Peyer's patch (tissue), 4 donors: Measurements from ENCODE around the gene CCDC9B. TPM values are rescaled to one million over a fixed set of nuclear protein-coding genes. Genes with fewer than 3 reads are reported as not detected.

Source experiments
- DNase-seq, 3 donors: peaks; one replicate each; pipeline ENCODE4 v3.0.0-alpha.2; 2017 to 2019
- H3K27ac ChIP-seq, 4 donors: fragments of 200-600 bp; sonication (generic); one replicate each; pipeline ENCODE4 v1.5.1; 2016 to 2019
- H3K27me3 ChIP-seq, 2 donors: fragments of 200-600 bp; sonication (generic); one replicate each; pipeline ENCODE4 v1.5.1; 2019
- H3K36me3 ChIP-seq, 3 donors: fragments of 200-600 bp; sonication (generic); one replicate each; pipeline ENCODE4 v1.5.1; 2016 to 2019
- H3K4me1 ChIP-seq, 4 donors: fragments of 200-600 bp; sonication (generic); one replicate each; pipeline ENCODE4 v1.5.1; 2016 to 2019
- H3K4me3 ChIP-seq, 4 donors: fragments of 200-600 bp; sonication (generic); 1 replicate in 3 of 4; 2 replicates in 1 of 4; pipeline ENCODE4 v1.5.1; 2016 to 2019; ENCODE audit warnings: mild to moderate bottlenecking in 1 of 4
- H3K9me3 ChIP-seq, 4 donors: fragments of 200-600 bp; sonication (generic); one replicate each; pipeline ENCODE4 v1.5.1; 2016 to 2019; ENCODE audit warnings: mild to moderate bottlenecking in 1 of 4
- POLR2A ChIP-seq, 2 donors: fragments of 450-650 bp; IDR thresholded peaks; one replicate each; pipeline ENCODE4 v1.5.1; 2017; ENCODE audit warnings: antibody characterized with exemption in 2 of 2, mild to moderate bottlenecking in 2 of 2, moderate library complexity in 2 of 2
- total RNA-seq, 4 donors: library from RNA; depleted of rRNA; stranded (reverse); fragments of >200 nt; gene quantifications; one replicate each; pipeline ENCODE4 v1.1.0, GENCODE V29; 2016
- TF ChIP-seq, protein P1 (sequence below), 6 experiments: fragments of 450-650 bp in 4 of 6; fragments of 200-600 bp in 2 of 6; sonication (generic) in 1 of 6; IDR thresholded peaks; one replicate each; pipeline ENCODE4 v1.5.1; 2017 to 2019; ENCODE audit warnings: antibody characterized with exemption in 6 of 6, mild to moderate bottlenecking in 3 of 6, moderate library complexity in 1 of 6

CCDC9B gene
- total RNA-seq, 4 donors from 2014 or later, result 14.4 to 55.6 (median 37.7) TPM

- no peak for DNase-seq
- Histone ChIP-seq H3K4me1 (peaks cover 0 to 26% (median 11%) of the 10 kb centered on the region in 4 donors), H3K27me3 (peaks cover 0 to 30% of the 10 kb centered on the region in 2 donors), H3K27ac (no peak overlapping the region), H3K9me3 (no peaks in the 10 kb centered on the region), H3K36me3 (no peaks in the 10 kb centered on the region), H3K4me3 (no peak overlapping the region)
- TF ChIP-seq, protein P1, sequence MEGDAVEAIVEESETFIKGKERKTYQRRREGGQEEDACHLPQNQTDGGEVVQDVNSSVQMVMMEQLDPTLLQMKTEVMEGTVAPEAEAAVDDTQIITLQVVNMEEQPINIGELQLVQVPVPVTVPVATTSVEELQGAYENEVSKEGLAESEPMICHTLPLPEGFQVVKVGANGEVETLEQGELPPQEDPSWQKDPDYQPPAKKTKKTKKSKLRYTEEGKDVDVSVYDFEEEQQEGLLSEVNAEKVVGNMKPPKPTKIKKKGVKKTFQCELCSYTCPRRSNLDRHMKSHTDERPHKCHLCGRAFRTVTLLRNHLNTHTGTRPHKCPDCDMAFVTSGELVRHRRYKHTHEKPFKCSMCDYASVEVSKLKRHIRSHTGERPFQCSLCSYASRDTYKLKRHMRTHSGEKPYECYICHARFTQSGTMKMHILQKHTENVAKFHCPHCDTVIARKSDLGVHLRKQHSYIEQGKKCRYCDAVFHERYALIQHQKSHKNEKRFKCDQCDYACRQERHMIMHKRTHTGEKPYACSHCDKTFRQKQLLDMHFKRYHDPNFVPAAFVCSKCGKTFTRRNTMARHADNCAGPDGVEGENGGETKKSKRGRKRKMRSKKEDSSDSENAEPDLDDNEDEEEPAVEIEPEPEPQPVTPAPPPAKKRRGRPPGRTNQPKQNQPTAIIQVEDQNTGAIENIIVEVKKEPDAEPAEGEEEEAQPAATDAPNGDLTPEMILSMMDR (IDR thresholded peaks at IDR 0.05), result no peak
- TF ChIP-seq POLR2A (IDR thresholded peaks at IDR 0.05), result no peak
These were observed 55.2 kb downstream of the CCDC9B start for GRCh38 chr15:40285554-40286011.

GRCh38 chr15:40285151-40285550, 55.6 kb downstream of the CCDC9B start:
- no peaks in the 10 kb centered on the region for H3K9me3 ChIP-seq
- no peak for DNase-seq
- no peaks in the 10 kb centered on the region for H3K36me3 ChIP-seq
- H3K27me3 ChIP-seq, result peaks cover 0 to 34% of the 10 kb centered on the region in 2 donors
- H3K27ac ChIP-seq, result no peak overlapping the region
- no peak overlapping the region for H3K4me3 ChIP-seq
- TF ChIP-seq POLR2A (IDR thresholded peaks at IDR 0.05), result no peak
- H3K4me1 ChIP-seq, result peaks cover 0 to 25% (median 12%) of the 10 kb centered on the region in 4 donors

DNA sequence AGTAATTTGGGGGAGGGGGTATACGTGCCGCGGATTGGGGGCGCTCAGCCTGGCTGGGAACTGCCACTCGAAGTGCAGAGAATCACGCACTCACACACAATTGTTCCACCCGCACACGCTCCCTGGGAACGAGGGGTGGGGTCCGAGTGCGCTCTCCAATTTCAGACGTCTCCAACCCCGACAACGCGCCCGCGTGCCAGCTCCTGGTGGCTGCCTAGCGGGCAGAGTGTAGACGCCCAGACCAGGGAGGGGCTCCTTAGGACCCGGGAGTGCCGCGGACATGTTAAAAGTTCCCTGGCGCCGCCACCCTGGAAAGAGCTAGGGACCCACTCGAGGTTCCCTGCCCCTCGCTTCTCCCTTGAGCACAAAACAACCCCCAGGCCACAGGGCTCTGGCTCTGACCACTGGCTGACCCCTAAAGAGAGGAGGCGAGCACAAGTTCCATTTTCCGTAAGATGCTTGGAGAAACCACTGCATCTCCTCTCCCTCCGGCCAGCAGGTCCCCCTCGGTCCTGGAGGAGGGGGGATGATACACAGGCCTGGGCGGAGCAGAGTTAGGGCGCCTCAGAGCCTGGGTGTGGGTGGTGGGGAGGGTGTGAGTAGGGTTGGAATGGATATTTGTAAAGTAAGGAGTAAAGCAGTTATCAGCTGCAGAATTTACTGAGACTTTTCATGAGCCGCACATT, 57.0 kb downstream of the CCDC9B start:
- Histone ChIP-seq H3K9me3 (no peaks in the 10 kb centered on the region), H3K27me3 (peaks cover 0 to 41% of the 10 kb centered on the region in 2 donors), H3K36me3 (no peaks in the 10 kb centered on the region), H3K4me3 (no peak overlapping the region), H3K27ac (no peak overlapping the region), H3K4me1 (peaks cover 0 to 34% (median 15%) of the 10 kb centered on the region in 4 donors)
- DNase-seq, result no peak
- no peak for TF ChIP-seq POLR2A (IDR thresholded peaks at IDR 0.05)
- TF ChIP-seq, protein P1 (IDR thresholded peaks at IDR 0.05), result no peak

- Histone ChIP-seq H3K27me3 (peaks cover 0 to 41% of the 10 kb centered on the region in 2 donors), H3K4me3 (peak within 1 kb of the TSS; percentile 37 to 72 (median 54)), H3K9me3 (no peaks in the 10 kb centered on the region), H3K4me1 (peaks cover 0 to 34% (median 15%) of the 10 kb centered on the region in 4 donors), H3K27ac (peak within 1 kb of the TSS in 1 of 4 donors; percentile 46), H3K36me3 (no peaks in the 10 kb centered on the region)
- TF ChIP-seq, protein P1 (IDR thresholded peaks at IDR 0.05), result no peak
- no peak for TF ChIP-seq POLR2A (IDR thresholded peaks at IDR 0.05)
- peak in 1 of 3 donors; percentile 36 for DNase-seq
These were observed 57.7 kb downstream of the CCDC9B start, which contains the start of gene ANKRD63 for GRCh38 chr15:40282869-40283614. TSS of gene ANKRD63 (minus strand) at chr15:40283064. CDS start at chr15:40282586, 478 bp downstream.

GRCh38 chr15:40282147-40282868, 58.4 kb downstream of the CCDC9B start:
- H3K4me3 ChIP-seq, result peak overlapping the region; percentile 37 to 72 (median 54)
- H3K27ac ChIP-seq, result peak overlapping the region in 1 of 4 donors; percentile 46
- H3K36me3 ChIP-seq, result no peaks in the 10 kb centered on the region
- TF ChIP-seq POLR2A (IDR thresholded peaks at IDR 0.05), result no peak
- TF ChIP-seq, protein P1 (IDR thresholded peaks at IDR 0.05), result peak in 4 of 6 experiments; percentile 35 to 57 (median 42)
- peaks cover 0 to 34% (median 15%) of the 10 kb centered on the region in 4 donors for H3K4me1 ChIP-seq
- DNase-seq, result peak; percentile 53 to 78 (median 78)
- no peaks in the 10 kb centered on the region for H3K9me3 ChIP-seq
- peaks cover 0 to 41% of the 10 kb centered on the region in 2 donors for H3K27me3 ChIP-seq
